NOMO-1 treated with DMSO at 0.1 percent for 48 hours (cell line): ENCODE measurements around the gene MAP3K21.

ENCODE experiments used
- DNase-seq: peaks from one replicate; lab custom pipeline; 2025; ENCODE audit not compliant: unreplicated experiment; lab: John Stamatoyannopoulos, UW

MAP3K21 gene

DNA sequence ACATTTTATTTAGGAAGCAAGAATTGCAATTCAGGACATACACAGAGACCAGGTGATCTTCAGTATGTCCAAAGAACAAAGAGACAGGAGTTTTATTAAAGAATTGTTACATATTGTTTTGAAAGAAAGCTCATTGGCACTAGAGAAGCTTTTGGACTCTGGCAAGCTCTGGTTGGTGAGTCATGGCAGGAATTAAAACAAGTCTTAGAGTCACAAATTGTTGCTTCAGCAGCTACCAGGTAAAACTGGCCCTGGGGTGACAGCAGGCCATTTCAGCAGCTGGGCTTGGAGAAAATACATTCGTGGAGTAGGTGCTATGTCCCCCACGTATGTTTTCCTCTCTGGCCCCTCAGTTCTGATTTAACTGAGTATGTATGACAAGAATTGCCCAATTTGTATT lies 58.8 kb downstream of the MAP3K21 start:
- DNase-seq: no peak

DNA sequence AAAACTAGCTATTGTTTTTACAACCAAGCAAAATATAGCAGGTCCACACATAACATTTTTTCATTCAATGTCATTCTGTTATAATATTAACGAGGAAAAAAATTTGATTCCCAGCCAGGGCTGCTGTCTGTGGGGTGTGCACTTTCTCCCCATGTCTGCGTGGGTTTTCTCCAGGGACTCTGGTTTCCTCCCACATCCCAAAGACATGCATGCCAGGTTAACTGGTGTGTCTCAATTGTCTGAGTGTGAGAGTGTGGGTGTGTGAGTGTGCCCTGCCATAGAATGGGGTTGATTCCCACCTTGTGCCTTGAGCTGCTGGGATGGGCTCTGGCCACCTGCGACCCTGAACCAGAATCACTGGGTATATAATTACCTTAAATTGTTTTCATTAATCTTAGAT lies 60.1 kb downstream of the MAP3K21 start:
- no peak for DNase-seq

DNA sequence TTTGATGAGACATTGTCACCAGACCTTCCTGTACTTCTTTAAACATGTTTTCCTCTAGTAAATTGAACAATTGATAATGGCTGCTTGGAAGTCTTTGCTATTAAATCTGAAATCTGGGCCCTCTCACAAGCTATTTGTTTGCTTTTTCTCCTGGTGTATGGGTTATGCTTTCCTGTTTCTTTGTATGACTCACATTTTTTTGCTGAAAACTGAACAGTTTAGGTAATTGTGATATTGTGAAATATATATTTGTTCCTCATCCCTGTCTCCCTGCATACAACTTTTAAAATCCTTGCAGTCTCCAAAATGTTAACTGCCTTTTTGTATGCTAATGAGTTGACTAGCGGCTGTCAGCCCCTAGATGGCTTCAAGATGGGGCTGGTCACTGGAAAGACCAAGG lies 61.6 kb downstream of the MAP3K21 start:
- DNase-seq: peak; percentile 19

DNA sequence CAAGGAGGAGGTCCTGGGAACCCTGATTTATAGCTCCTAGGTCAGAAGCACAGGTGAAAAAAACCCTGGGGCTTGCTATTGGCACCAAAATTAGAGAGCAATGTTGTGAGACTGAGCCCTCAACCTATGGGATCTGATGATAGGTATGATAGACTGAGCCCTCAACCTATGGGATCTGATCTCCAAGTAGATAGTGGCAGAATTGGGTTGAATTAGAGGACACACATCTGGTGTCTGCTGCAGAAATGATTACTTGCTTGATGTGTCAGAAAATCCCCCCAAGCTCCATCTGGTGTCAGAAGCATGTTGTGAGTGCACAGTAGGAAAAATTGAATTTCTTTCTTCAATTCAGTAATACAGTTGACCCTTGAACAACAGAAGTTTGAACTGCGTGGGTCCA lies 62.4 kb downstream of the MAP3K21 start:
- no peak for DNase-seq

DNA sequence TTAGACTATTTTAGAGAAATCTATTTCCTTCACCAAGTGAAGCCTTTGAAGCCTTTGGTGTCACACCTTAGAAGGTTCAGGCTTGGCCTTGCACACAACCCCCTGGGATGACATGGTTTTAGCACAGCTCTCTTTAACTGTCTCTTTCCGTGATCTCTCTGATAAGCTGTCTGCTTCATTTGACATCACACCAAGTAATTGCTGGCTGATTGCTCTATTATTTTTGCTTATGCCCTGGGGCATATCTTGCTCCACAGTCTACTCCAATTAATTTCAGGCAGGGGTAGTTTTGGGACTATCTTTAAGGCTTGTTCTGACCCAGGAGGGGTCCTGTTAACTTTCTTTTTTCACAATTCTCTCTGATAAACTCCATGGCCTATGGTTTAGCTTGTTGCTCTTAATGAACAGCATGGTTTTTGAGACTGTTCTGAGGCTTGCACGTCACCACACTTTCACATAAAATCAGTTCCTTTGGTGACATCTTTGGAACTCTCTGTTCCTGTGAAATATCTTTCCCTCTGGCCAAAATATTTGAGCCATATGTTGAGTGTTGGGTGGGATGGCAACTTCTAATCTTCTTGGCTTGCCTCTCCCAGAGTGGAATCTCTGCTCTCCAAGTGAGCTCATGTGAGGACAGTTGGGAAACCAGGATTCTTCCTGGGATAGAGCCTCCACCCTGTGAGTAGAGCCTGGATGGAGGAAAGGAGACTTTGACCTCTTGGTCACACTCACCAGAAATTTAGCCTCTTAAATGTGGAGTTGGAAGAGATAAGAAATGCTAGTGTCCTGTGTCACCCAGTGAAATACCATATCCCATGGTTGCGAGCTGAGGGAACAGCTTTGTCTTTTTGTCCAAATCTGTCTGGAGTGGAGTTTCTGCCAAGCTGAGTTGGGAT lies 63.6 kb downstream of the MAP3K21 start:
- DNase-seq: no peak

DNA sequence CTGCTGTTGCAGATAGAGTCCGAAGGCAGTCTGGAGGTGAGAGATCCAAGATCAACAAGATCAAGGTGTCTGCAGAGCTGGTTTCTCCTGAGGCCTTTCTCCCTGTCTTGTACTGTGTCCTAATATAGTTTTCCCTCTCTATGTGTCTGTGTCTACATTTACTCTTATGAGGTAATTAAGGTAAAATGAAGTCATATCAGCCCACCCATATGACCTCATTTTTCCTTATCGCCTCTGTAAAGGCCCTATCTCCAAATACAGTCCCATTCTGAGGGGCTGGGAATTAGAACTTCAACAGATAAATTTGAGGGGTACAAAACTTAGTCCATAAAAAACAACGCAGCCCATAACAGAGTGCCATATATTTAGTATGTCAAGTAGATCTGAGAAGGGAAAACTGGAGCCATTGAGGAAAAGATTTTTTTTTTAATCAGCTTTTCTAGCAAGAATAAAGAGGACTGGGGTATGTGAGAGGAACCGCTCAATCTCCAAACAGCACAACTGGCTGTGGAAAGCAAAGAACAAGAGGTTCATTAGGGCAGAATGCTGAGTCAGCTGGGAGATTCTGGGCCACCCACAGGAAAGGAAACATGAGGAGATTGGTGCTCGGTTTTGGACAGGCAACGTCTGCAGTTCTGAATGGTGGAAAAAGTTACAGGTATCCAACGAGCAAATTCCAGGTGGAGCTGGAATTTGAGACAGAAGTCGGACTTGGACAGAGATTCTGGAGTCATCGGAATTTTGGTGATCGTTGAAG lies 65.7 kb downstream of the MAP3K21 start:
- no peak for DNase-seq

DNA sequence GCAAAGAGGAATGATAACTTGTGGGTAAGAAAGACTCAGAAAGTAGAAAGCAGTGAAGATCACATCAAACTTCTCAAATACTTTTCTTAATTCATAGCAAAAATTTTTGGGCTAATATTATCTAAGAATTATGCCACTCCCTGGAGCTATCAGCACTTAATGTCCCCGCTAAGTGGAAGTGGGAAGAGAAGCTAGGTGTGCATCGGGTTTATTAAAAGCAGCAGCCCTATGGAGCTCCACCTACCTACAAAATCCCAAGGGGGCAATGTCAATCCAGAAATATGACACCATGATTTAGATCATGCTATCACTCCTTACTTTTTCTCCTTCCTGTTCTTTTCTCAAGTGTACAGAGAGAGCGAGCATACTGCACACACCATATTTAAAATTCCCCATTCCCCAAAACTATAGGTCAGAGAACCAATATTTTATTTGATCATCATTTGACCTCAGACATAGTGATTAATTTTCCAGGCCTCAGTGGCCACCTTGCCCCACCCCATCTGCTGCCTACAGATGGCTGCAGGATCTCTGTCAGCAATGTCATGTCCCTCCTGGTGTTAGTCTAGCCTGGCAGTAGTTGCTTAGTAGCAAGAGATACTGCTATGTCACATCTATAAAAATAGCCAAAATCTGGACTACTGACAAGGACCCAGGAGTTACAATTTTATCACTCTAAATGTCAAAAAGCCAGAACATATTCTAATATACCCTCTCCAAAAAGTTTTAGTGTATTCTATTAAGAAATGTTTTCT lies 66.6 kb downstream of the MAP3K21 start:
- no peak for DNase-seq

DNA sequence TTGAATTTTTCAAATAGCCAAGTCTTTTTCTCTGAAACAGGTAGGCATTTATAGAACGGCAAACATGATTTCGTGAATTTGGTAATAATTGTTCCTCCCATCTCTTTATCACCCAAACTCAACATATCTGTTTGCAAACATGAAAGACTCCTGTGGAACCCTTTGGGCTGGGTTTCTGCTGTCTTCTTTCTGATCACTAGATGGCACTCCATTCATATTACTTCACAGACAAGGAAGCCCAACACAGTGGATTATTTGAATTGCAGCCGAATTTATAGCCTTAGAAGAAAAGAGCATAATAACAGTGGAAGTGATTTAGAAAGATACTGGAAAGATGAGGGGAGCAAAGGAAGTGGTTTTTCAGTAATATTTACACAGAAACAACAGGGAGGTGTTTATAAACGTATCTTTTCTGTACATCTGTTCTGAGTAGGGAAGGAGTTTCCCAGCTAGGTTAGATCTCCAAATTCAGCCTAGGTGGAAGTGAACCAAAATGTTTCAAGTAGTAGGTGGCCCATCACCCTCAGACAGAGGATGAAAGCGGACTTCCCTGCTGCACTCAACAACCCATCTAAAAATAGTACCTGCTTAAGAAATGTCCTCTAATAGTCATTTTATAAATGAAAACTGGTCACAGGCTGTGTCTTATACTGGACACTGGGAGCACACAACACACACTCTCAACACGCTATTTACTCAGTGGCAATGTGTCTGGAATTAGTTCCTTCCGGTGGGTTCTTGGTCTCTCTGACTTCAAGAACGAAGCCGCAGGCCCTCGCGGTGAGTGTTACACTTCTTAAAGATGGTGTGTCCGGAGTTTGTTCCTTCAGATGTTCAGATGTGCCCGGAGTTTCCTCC lies 67.6 kb downstream of the MAP3K21 start:
- peak; percentile 62 for DNase-seq

DNA sequence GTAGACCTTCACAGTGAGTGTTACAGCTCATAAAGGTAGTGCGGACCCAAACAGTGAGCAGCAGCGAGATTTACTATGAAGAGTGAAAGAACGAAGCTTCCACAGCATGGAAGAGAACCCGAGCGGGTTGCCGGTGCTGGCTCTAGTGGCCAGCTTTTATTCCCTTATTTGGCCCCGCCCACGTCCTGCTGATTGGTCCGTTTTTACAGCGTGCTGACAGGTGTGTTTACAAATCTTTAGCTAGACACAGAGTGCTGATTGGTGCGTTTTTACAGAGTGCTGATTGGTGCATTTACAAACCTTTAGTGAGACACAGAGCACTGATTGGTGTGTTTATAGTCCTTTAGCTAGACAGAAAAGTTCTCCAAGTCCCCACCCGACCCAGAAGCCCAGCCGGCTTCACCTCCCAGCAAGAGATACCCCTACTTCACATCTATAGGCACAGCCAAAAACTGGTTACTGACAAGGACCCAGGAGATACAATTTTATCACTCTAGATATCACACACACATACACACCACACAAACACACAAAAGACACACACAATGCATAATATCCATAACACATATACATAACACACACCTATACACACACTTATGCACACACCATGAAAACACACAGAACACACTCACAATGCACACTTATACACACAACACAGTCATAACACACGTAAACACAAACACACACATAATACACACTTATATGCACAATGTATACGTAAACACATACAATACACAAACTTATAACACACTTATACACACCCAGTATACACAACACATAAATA lies 68.5 kb downstream of the MAP3K21 start:
- DNase-seq: no peak

DNA sequence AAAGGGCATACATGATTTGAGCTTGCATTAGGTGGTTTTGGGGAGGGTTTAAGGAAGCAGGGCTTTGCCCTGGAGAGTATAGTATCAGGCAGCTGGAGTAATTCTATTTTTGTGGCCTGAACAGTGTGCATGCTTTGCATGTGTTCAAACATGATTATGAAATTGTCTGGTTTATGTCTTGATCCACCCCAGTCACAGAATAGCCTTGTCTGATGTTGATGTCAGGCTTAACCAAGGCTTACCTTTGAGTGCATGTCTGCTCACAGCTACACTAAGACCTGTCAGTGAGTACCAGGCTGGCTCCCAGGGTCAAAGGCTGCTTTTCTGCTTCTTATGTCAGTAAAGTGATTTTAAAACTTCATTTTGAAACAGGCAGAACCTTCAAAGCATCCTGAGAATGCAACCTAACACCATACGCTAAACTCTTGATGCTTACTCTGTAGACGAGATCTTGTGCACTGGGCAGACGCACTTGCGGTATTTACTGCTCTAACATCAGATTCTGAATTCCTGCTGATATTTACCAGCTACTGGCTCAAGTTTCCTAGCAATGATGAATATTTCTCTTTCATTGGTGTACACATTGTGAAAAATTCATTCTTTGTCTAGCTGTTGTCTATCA lies 78.9 kb downstream of the MAP3K21 start:
- no peak for DNase-seq

DNA sequence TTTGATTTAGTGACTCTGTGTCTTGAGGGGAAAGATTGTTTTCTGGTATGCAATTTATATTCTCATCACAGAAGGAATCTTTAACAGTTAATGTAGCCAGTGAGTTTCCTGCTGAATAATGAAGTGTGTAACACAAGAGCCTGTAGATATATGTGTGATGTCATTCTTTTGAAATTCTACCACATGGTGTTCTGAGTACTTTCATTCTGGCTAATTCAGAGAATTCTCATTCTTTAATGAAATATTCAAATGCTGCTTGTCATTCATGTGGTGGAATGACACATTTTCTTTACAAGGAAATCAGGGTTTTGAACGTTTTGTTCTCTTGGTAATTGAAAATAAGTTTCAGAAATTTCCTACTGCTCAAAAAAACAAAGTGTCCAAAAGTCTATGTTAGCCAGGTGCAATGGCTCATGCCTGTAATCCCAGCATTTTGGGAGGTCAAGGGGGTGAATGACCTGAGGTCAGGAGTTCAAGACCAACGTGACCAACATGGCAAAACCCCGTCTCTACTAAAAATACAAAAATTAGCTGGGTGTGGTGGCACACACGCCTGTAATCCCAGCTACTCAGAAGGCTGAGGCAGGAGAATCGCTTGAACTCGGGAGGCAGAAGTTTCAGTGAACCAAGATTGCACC lies 79.6 kb downstream of the MAP3K21 start:
- no peak for DNase-seq

DNA sequence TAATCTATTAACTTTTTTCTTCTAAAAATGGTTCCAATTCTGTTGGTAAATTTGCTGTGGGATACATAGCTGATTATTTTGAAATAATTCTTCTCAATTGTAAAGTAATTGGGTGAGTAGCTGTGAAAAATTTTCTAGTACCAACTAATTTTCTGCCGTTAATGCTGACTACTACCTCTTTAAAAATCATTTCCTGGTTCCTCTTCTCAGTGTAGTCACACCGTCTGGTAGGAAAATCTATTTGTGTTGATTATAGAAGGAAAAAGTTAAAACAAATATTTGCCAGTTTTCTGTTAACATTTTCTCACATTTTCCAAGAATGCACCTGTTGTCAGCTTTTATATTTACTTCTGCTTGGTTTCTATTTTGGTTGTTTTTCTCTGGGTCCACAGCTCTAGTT lies 82.0 kb downstream of the MAP3K21 start:
- no peak for DNase-seq

DNA sequence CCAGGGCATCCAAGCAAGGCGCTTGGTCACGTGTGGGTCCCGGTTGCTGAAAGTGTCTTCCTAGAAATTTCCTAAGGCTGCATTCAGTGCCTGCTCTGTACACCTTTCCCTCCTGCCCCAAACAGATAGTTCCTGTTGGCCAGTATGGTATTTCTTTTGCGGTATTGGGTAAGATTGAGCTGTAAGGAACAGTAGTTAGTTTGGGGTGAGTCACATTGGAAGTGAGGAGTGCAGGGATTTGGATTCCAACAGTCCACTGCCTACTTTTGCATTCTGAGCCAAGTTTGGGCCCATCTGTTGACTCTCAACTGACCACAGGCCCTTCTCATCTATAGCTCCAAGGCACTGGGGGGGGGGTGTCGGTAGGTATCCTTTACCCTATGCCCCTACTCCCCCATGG lies 83.4 kb downstream of the MAP3K21 start:
- no peak for DNase-seq

DNA sequence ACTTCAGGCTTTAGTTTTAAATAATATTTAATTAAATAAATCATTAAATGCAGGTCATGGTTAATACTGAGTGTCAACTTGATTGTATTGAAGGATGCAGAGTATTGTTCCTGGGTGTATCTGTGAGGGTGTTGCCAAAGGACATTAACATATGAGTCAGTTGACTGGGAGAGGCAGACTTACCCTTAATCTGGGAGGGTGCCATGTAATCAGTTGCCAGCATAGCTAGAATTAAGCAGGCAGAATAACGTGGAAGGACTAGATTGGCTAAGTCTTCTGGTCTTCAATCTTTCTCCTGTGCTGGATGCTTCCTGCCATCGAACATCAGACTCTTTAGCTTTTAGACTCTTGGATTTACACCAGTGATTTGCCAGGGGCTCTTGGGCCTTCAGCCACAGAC lies 85.3 kb downstream of the MAP3K21 start:
- no peak for DNase-seq

DNA sequence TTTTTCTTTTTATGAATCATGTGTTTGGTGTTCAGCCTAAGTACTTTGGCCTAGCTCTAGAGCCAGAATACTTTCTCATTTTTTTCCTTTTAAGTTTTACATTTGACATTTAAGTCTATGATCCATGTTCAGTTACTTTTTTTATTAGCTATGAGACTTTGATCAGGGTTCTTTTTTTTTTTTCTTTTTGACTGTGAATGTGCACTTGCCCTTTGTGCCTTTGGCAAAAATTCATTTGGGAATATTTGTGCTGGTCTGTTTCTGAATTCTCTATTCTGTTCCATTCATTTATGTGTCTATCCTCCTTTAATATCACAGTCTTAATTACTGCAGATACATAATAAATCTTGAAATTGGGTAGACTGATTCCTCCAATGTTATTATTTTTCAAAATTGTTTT lies 93.8 kb downstream of the MAP3K21 start:
- DNase-seq: no peak

DNA sequence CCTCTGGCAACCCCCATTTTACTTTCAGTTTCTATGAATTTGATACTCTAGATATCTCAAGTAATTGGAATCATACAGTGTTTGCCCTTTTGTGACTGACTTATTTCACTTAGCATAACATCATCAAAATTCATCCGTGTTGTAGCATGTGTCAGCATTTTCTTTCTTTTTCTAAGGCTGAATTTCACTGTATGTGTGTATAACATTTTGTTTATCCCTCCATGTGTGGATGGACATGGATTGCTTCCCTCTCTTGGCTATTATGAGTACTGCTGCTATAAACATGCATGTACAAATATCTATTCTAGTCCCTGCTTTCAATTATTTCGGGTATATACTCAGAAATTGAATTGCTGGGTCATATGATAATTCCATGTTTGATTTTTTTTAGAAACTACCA lies 97.3 kb downstream of the MAP3K21 start:
- no peak for DNase-seq

DNA sequence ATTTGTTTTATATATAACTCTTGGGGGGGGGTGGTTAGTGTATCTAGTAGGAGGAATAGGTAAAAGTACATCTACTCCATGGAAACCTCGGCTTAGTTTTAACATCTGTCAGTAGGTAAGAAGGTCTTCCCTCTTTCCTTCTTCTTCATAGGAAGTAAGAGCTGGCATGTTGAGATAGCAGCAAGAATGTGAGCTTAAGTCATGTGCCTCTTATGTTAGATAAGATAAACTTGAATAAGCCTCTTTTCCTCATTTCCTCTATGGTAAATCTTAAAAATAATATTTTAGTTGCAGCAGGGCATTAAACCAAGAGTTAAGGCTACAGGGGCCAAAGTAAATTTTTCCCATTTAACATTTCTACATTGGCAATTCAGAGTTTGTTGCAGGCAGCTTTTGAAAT lies 100.4 kb downstream of the MAP3K21 start:
- DNase-seq: no peak

DNA sequence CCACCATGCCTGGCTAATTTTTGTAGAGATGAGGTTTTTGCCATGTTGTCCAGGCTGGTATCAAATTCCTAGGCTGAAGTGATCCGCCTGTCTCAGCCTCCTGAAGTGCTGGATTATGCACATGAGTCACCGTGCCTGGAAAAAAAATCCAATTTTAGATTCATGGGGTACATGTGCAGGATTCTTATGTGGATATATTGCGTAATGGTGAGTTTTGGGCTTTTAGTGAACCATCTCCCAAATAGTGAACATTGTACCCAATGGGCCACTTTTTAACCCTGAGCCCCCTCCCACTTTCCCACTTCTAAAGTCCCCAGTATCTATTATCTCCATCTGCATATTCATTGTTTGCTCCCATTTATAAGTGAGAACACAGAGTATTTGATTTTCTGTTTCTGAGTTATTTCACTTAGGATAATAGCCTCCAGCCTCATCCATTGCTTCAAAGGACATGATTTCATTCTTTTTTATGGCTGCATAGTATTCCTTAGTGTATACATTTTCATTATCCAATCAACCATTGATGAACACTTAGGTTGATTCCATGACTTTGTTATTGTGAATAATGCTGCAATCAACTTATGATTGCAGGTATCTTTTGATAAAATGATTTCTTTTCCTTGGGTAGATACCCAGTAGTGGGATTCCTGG lies 104.4 kb downstream of the MAP3K21 start:
- DNase-seq: no peak

DNA sequence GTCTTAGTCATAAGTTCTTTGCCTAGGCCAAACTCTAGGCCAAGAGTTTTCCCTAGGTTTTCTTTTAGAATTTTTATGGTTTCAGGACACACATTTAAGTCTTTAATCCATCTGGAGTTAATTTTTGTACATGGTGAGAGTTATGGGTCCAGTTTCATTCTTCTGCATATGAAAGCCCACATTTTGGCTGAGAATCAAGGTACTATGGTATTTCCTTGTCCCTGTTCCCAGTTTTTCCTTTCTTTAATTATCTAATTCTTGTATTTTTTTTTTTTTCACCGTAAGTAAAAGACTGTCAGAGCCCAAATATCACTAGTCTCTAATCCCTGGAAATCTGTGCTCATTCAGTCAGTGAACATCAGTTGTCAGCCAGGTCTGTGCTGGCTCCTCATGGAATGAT lies 105.4 kb downstream of the MAP3K21 start:
- no peak for DNase-seq
